GM21526 (cell line): Measurements from ENCODE around the gene DNAH17.

Experiments
- ATAC-seq: cut with Tn5 transposase; IDR thresholded peaks from one replicate; pipeline ENCODE4 v1.9.1; 2021; ENCODE audit warnings: moderate library complexity; ENCODE audit not compliant: unreplicated experiment, low FRiP score

The DNAH17 gene

DNA sequence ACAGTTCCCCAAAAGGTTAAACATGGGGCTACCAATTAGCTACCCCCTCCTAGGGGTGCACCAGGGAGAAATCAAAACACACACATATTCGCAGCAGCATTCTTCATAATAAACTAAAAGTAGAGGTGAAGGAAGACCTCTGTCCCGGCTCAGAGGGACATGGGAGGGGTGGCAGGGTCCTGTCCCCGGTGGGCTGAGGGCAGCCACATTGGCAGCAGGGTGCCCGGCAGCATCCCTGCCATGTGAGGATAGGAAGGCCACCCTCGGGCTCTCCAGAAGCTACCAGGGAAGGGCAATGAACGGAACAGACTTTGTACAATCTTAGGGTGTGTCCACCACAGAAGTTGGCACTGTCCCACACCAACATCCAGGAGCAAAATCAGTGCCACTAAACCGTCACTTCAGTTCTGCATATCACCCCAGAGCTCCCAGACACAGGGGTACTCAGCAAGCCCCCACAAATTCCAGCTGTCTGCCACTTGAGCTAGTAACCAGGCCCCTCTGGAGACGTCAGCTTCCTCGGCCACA, 3.1 kb upstream of the DNAH17 start:
- ATAC-seq: no peak

- ATAC-seq: no peak
Measured at GRCh38 chr17:78576389-78577112, 645 bp downstream of the DNAH17 start.

- no peak for ATAC-seq
Measured at GRCh38 chr17:78575899-78576298, 1.3 kb downstream of the DNAH17 start.

DNA sequence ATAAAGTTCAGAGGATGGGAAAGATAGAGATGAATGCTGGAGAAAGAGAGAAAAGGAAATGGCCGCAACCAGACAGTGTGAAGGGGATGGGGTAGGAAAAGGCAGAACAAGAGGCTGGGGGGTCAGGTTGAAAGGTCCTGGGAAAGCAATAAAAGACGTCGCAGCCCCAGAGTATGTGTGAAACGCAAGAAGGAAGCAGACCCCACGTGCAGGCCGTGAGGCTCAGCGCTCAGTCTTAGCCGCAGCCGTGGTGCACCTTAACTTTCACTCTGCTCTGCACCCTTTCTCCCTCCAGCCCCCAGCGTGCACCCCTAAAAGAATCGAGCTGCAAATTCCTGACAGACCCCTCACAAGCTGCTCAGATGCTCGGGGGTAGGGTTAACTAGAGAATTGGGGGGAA, 1.9 kb downstream of the DNAH17 start:
- ATAC-seq: no peak

DNA sequence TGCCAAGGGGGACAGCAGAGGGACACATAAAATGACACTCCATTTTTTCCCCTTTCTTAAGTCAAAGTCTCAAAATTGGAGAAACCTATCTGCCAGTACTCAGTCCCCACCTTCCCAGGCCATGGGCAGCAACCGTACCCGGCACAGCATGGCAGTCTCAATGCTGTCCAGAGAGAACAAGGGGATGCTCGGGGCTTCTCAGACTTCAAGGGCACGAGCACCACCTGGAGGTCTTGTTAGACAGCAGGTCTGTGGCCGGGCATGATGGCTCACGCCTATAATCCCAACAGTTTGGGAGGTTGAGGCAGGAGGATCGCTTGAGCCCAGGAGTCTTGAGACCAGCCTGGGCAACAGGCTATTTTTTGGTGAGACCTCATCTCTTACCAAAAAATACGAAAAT, 3.2 kb downstream of the DNAH17 start:
- no peak for ATAC-seq

DNA sequence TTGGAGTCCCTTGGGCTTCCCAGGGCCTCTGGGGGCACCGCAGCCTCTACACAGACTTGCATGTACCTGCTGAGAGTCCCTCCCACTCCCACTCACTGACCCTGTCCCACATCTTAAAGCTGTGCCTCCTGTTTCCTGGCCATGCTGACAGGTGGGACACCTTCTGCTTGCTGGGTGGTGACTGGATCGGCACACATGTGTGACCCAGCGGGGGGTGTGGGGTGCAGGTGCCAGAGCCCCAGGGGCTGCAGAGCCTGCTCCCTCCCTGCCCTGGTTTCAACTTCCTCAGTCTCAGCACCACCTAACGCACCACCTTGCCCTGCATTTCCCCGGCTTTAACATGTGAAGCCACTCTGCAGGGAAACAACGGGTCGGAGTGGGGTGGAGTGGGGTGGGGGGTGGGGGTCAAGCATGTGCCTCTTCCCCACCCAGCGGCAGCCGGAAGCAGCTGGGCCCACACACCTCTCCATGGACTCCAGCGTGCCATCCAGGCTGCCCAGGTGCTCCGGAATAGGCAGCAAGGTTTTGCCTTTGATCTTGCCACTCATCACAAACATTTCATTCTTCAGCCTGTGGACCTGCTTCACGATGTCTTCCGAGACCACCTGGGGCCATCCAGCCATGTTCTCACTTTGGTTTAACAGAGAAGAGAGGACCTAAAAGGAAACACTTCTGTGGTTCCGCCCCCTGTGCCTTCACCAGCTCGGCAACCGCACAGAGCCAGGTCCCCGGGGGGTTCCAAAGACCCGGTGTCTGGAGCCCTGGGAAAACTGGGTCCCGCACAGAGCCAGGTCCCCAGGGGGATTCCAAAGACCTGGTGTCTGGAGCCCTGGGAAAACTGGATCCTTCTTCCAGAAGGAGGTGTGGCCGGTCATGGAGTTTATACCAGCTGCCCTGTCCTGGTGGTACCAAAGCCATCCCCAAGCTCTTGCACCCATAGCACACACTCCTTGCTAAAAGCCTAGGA, 4.7 kb downstream of the DNAH17 start:
- no peak for ATAC-seq

GRCh38 chr17:78571329-78571728, 5.9 kb downstream of the DNAH17 start:
- no peak for ATAC-seq

GRCh38 chr17:78568494-78569115, 8.6 kb downstream of the DNAH17 start:
- no peak for ATAC-seq

DNA sequence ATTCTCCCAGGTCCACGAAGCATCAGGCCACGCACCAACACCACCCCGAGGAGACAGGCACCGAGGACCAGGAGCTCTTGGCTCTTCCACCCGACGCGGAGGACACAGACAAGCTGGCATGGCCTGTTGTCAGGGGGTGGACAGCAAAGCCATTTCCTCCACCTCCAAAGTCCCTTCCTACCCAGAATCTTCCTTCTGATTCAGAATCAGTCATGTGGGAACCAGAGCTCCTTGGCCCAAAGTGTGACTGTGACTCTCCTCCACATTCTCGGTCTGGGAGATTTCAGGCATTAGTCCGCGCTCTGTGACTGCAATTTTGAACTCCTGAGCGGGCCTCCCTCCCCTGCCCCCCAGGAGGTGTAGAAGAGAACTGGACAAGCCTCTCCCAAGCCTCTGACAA, 9.2 kb downstream of the DNAH17 start:
- ATAC-seq: no peak

DNA sequence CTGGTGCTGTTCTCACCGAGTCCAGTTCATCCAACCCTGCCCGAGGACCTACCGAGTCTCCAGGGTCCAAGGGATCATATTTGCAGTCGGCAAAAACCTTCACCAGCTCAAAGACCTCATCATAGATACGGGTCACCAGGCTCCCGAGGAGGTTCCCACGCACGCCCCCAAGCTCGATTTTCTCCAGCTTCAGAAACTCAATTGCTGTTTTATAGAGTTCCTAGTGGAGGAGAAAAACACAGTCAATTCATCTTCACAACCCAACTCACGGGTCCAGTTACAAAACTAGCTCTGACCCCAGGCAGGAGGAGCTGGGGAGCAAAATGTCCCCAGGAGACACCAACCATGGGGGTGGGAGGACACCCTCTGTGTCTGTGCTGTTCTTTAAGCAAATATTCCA, 10.2 kb downstream of the DNAH17 start:
- ATAC-seq: no peak

DNA sequence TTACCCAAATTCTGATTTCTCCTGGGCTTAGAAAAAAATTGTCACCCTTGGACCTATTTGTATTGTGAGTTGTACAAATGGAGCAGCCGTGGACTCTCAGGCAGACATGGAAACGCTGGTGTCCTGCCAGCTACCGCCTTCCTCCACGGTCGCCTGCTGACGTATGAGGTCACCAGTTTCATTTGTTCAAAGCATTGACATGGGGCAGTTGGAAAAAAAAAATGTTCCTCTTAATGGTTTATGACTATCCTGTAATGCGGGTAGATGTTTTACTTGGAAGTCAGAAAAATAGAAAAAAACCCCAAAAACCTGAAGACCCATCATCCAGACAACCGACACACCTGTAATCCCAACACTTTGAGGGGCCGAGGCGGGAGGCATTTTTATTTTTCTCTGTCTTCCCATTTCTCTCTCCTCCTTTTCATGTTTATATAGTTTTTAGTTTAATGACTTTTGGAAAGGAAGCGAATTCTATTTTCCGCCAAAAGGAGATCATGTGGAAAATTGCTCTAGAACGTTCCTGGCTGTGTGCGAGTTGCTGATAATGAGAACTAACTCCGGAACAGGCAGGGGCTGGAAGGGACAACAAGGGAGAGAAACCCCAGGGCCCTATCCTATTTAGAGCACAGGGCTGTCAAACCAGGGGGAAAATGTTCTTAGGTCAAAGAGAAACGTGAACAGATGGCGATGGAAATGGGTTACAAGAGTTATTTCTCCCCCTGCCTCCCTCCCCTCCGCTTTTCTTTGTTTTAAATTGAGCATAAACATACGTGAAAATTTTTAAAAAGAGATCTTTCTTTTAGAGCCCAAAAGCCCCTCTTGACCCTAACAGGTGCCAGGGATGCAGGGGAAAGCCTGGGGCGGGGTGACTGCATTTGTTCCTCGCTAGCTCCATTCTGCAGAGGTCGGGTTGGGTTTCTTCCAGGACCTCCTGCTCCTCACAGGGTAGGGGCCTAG, 13.7 kb downstream of the DNAH17 start:
- no peak for ATAC-seq

- ATAC-seq: no peak
Measured at GRCh38 chr17:78562734-78563133, 14.5 kb downstream of the DNAH17 start.

DNA sequence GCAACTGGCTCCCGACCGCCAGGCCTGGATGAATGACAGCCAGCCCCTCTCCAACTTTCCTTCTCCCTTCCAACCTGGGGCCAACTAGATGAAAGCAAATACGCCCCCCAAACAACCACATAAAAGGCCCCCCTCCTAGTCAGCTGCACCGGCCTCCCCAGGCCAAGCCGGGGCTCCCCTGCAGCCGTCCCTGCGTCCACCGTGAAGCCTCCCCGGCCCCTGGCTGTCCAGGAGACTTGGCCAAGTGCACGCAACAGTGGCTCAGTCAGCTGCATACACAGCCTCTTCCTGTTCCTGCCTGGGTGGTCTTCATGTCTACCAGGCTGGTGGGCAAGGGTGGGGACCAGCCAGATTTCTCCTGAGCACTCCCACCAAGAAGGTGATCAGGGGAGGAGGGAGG, 16.0 kb downstream of the DNAH17 start:
- no peak for ATAC-seq

- ATAC-seq: no peak
Measured at GRCh38 chr17:78560731-78561130, 16.5 kb downstream of the DNAH17 start.

DNA sequence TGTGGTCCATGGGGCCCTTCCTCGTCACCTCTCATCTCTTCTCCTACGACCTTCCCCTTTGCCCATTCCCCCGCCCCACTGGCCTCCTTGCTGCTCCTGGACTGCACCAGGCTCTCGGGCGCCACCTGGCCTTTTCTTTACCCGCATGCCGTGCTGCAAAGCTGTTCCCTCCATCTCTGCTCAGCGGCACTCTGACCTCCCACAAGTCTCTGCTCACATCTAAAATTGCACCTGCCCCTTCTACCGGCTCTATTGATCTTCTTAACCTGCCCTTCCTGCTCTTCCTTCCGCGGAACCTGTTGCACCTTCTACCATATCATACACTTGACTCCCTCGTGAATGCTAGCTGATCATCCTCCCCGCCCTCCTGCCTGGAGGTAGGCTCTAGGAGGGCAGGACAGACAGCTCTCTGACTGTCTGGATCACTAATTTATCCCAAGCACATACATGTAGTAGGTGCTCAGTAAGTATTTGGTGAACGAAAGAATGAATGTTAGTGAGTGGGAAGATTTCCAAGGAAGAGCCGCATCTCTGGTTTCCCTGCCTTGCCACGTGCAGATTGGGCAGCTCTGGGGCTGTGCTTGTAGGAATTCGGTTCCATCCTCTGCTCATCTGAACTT, 17.3 kb downstream of the DNAH17 start:
- ATAC-seq: no peak

DNA sequence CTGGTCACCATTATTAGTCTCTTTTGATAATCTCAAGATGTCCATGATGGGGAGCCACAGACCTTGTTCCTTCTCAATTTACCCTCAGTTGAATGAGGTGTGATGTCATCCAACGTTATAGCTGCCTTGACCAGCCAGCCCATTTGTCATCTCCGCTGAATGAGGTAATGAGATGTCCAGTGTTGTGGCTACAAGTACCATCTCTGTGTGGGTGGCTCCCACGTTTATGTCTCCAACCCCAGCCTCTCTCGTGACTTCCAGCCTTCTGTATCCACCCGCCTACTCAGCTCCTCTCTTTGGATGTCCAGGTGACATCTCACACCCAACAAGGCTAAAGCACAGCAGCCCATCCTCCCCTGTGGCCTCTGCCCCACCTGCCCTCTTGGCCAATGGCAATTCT, 18.2 kb downstream of the DNAH17 start:
- ATAC-seq: no peak

DNA sequence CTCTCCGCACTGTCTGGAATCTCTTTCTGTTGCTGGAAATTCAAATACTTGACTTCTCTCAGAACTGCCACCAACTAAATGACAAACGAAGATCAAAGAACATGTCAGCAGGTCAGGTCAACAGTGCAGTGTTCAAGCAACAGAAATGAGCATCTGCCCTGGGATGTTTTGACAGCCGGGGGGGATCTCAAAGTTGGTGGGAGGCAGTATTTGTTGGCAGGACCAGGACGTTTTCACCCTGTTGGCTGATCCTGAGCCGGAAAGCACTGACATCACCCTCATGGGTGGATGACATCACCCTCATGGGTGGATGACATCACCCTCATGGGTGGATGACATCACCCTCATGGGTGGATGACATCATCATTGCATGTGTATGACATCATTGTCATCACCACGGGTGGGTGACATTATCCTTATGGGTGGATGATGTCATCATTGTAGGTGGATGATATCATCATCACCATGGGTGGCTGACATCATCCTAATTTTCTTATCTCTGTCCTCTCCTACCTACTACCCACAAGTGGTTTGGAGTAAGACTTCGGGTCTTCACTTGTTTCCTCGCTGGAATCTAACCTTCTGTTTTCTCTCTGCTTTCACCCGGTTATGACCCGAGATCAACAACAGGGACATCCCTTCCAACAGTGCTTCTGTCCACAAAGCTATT, 18.9 kb downstream of the DNAH17 start:
- no peak for ATAC-seq

DNA sequence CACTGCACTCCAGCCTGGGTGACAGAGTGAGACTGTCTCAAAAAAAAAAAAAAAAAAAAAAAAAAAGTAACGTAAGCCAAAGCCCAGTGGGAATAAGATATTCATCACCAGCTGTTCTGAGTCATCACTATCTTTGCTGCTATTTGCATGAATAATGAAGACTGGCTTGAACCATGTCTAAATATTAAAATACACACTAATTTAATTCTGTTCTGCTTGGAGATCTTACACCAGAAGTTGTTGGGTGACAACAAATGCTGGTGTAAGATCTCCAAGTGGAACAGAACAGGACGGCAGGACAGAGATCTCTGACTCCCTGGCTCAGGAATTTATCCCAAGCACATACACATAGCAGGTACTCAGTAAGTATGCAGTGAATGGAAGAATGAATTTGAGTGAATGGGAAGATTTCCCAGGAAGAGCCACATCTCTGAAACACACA, 19.6 kb downstream of the DNAH17 start:
- ATAC-seq: no peak

- no peak for ATAC-seq
Measured at GRCh38 chr17:78556812-78557211, 20.4 kb downstream of the DNAH17 start.
